Sigmoid colon (tissue), 4 donors: ENCODE measurements around the gene INPP5D.

Source experiments
- EP300 ChIP-seq, 4 donors: sonication (generic); formaldehyde crosslinking; IDR thresholded peaks; one replicate each; pipeline ENCODE4 v1.6.1; 2017; ENCODE audit warnings: antibody characterized with exemption in 4 of 4
- POLR2A ChIP-seq, 2 donors: fragments of 450-650 bp; IDR thresholded peaks; one replicate each; pipeline ENCODE4 v1.6.1; 2016; ENCODE audit warnings: antibody characterized with exemption in 2 of 2, mild to moderate bottlenecking in 2 of 2, moderate library complexity in 2 of 2
- TF ChIP-seq, protein P1 (sequence below), 4 experiments: fragments of 450-650 bp in 3 of 4; fragments of 200-600 bp in 1 of 4; IDR thresholded peaks; one replicate each; pipeline ENCODE4 v1.5.1; 2016 to 2019; ENCODE audit warnings: antibody characterized with exemption in 4 of 4, mild to moderate bottlenecking in 3 of 4, moderate library complexity in 2 of 4

DNA sequence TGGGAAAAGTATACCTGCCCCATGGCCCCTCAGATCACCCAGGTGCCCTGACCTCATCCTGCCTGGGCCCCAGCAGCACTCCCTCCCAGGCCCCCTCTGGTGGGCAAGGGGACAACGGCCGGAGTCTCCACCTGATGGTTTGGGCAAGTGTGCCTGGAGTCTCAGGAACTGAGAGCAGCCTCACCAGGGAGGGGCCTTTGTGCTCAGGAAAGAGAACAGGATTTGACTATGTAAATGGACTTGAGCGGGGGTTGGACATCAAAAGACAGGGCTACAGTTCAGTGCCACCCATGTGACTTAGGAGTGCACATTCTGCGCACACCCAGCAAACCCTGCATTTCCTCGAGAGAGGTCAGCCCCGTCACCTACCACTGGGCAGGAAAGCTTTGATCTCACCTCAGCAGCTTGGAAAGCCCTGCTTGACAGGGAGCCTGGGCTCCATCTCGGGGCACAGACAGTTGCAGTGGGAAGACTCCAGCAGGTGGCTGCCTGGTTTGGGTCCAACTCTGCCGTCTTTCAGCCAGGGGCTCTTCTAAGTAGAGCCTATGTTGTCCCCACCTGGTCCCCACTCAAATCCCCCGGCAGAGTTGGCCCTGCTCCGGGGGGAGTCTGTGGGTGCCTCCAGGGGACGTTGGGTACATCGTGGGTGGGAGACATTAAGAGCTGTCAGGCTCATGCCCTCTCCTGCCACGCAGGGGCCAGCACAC is 3.3 kb downstream of the INPP5D start:
- TF ChIP-seq POLR2A (IDR thresholded peaks at IDR 0.05) (no peak), EP300 (IDR thresholded peaks at IDR 0.05) (no peak)
- TF ChIP-seq, protein P1, sequence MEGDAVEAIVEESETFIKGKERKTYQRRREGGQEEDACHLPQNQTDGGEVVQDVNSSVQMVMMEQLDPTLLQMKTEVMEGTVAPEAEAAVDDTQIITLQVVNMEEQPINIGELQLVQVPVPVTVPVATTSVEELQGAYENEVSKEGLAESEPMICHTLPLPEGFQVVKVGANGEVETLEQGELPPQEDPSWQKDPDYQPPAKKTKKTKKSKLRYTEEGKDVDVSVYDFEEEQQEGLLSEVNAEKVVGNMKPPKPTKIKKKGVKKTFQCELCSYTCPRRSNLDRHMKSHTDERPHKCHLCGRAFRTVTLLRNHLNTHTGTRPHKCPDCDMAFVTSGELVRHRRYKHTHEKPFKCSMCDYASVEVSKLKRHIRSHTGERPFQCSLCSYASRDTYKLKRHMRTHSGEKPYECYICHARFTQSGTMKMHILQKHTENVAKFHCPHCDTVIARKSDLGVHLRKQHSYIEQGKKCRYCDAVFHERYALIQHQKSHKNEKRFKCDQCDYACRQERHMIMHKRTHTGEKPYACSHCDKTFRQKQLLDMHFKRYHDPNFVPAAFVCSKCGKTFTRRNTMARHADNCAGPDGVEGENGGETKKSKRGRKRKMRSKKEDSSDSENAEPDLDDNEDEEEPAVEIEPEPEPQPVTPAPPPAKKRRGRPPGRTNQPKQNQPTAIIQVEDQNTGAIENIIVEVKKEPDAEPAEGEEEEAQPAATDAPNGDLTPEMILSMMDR (IDR thresholded peaks at IDR 0.05): no peak
